HEK293 (cell line): ENCODE measurements around the gene TTL.
"Not testable (repeated sequence)": the region's sequence is repeated elsewhere in the genome, so short reads cannot be mapped to it uniquely, and the experiment has no call there.

Experiments
- CTCF ChIA-PET: fragments of 350-600 bp; formaldehyde crosslinking; extraction: SDS; loops from one replicate; lab custom pipeline; 2021; ENCODE audit warnings: antibody characterized with exemption; lab: Yijun Ruan, JAX
- POLR2A ChIA-PET: fragments of 300-600 bp; formaldehyde crosslinking; extraction: SDS; loops from one replicate; lab custom pipeline; 2020; ENCODE audit warnings: antibody characterized with exemption, inconsistent platforms; lab: Yijun Ruan, JAX
- H3K27ac ChIP-seq: fragments of 200-500 bp; sonication (Bioruptor generic); 2 replicates; pipeline ENCODE4 v1.5.1; 2014; ENCODE audit warnings: low read depth, low read length, control low read depth, inconsistent platforms; ENCODE audit errors: extremely low read depth
- H3K36me3 ChIP-seq, 2 experiments: fragments of 200-500 bp in 1 of 2; sonication (Bioruptor generic) in 1 of 2; 1 replicate in 1 of 2; 2 replicates in 1 of 2; pipeline ENCODE4 v1.5.1; 2014 to 2017; ENCODE audit warnings: inconsistent platforms in 2 of 2, low read length in 2 of 2; ENCODE audit not compliant: control insufficient read depth in 2 of 2, insufficient read depth in 1 of 2
- H3K4me1 ChIP-seq: fragments of 200-500 bp; sonication (Bioruptor generic); 2 replicates; pipeline ENCODE4 v1.5.1; 2014; ENCODE audit warnings: mild to moderate bottlenecking, low read length, inconsistent platforms; ENCODE audit not compliant: control insufficient read depth, insufficient read depth
- H3K4me3 ChIP-seq: 2 replicates; pipeline ENCODE4 v1.5.1; 2011; ENCODE audit warnings: low read depth, mild to moderate bottlenecking, control low read depth, low read length, moderate library complexity
- H3K9me3 ChIP-seq: fragments of 200-500 bp; sonication (Bioruptor generic); 2 replicates; pipeline ENCODE4 v1.5.1; 2014; ENCODE audit warnings: low read depth, low read length, inconsistent platforms; ENCODE audit not compliant: control insufficient read depth, insufficient read depth
- EGR2 ChIP-seq: fragments of 450-650 bp; formaldehyde crosslinking; IDR thresholded peaks from 2 replicates; pipeline ENCODE4 v1.5.1; 2016; ENCODE audit warnings: low read depth, missing biosample characterization, missing genetic modification characterization
- GLIS1 ChIP-seq: fragments of 450-650 bp; formaldehyde crosslinking; IDR thresholded peaks from 2 replicates; pipeline ENCODE4 v1.5.1; 2016; ENCODE audit warnings: missing biosample characterization, missing genetic modification characterization
- GLIS2 ChIP-seq: fragments of 450-650 bp; formaldehyde crosslinking; IDR thresholded peaks from 2 replicates; pipeline ENCODE4 v1.5.1; 2016; ENCODE audit warnings: missing biosample characterization, missing genetic modification characterization
- MZF1 ChIP-seq: fragments of 450-650 bp; formaldehyde crosslinking; IDR thresholded peaks from 2 replicates; pipeline ENCODE4 v1.5.1; 2017; ENCODE audit warnings: missing biosample characterization, missing genetic modification characterization, borderline replicate concordance
- REPIN1 ChIP-seq: fragments of 450-650 bp; formaldehyde crosslinking; IDR thresholded peaks from 2 replicates; pipeline ENCODE4 v1.5.1; 2017; ENCODE audit warnings: missing biosample characterization, missing genetic modification characterization, low read depth
- REST ChIP-seq: fragments of 450-650 bp; formaldehyde crosslinking; IDR thresholded peaks from 2 replicates; pipeline ENCODE4 v1.5.1; 2016; ENCODE audit warnings: missing biosample characterization, missing genetic modification characterization
- ZNF132 ChIP-seq: fragments of 450-650 bp; formaldehyde crosslinking; IDR thresholded peaks from 2 replicates; pipeline ENCODE4 v1.5.1; 2017; ENCODE audit warnings: missing biosample characterization, missing genetic modification characterization, borderline replicate concordance
- ZNF488 ChIP-seq: fragments of 450-650 bp; formaldehyde crosslinking; IDR thresholded peaks from 2 replicates; pipeline ENCODE4 v1.5.1; 2016; ENCODE audit warnings: missing biosample characterization, missing genetic modification characterization
- ZNF560 ChIP-seq: fragments of 450-650 bp; formaldehyde crosslinking; IDR thresholded peaks from 2 replicates; pipeline ENCODE4 v1.5.1; 2017; ENCODE audit warnings: missing biosample characterization, missing genetic modification characterization, borderline replicate concordance
- ZNF571 ChIP-seq: fragments of 450-650 bp; formaldehyde crosslinking; IDR thresholded peaks from 2 replicates; pipeline ENCODE4 v1.5.0; 2017; ENCODE audit warnings: missing biosample characterization, missing genetic modification characterization
- ZNF626 ChIP-seq: fragments of 450-650 bp; sonication (Bioruptor Pico); formaldehyde crosslinking; IDR thresholded peaks from 2 replicates; pipeline ENCODE4 v1.5.1; 2018; ENCODE audit warnings: missing biosample characterization, missing genetic modification characterization, inconsistent platforms
- ZNF670 ChIP-seq: fragments of 450-650 bp; formaldehyde crosslinking; IDR thresholded peaks from 2 replicates; pipeline ENCODE4 v1.5.1; 2016; ENCODE audit warnings: missing biosample characterization, missing genetic modification characterization, low read depth
- ZNF768 ChIP-seq: fragments of 450-650 bp; formaldehyde crosslinking; IDR thresholded peaks from 2 replicates; pipeline ENCODE4 v1.5.1; 2018; ENCODE audit warnings: missing biosample characterization, mild to moderate bottlenecking, missing genetic modification characterization
- ZNF776 ChIP-seq: fragments of 450-650 bp; formaldehyde crosslinking; IDR thresholded peaks from 2 replicates; pipeline ENCODE4 v1.5.0; 2017; ENCODE audit warnings: missing biosample characterization, missing genetic modification characterization, borderline replicate concordance
- ZSCAN16 ChIP-seq: fragments of 450-650 bp; formaldehyde crosslinking; IDR thresholded peaks from 2 replicates; pipeline ENCODE4 v1.5.1; 2016; ENCODE audit warnings: missing biosample characterization, missing genetic modification characterization
- ZSCAN23 ChIP-seq: fragments of 450-650 bp; formaldehyde crosslinking; IDR thresholded peaks from 2 replicates; pipeline ENCODE4 v1.5.1; 2016; ENCODE audit warnings: missing biosample characterization, missing genetic modification characterization
- TF ChIP-seq, protein P1 (sequence below): fragments of 450-650 bp; formaldehyde crosslinking; IDR thresholded peaks from 2 replicates; pipeline ENCODE4 v1.5.1; 2016; ENCODE audit warnings: missing biosample characterization, missing genetic modification characterization, low read depth

The TTL gene

GRCh38 chr2:112548980-112549379 is 67.0 kb downstream of the TTL start (continued):
- no peak for TF ChIP-seq ZNF571 (tag by site-specific recombination)
- no peak for TF ChIP-seq GLIS1 (tag by site-specific recombination)

- ChIA-PET POLR2A (no interaction called here), CTCF (interaction anchor here (0.7 to 1.2 kb wide), 3 partner anchors 9 to 376 kb away, joined by 3 to 6 read pairs (median 3); no protein-coding TSS in a partner anchor)
- H3K36me3 ChIP-seq: peaks cover 68 to 93% of the 10 kb centered on the region in 2 experiments
These were observed 84.1 kb downstream of the TTL start for GRCh38 chr2:112566104-112566503.

GRCh38 chr2:112566508-112566907 is 84.6 kb downstream of the TTL start:
- H3K4me1 ChIP-seq, POLR2A ChIA-PET, H3K4me3 ChIP-seq, H3K9me3 ChIP-seq, H3K27ac ChIP-seq: not testable (repeated sequence)
- CTCF ChIA-PET: interaction anchor here (0.7 to 1.2 kb wide), 2 partner anchors 76 to 375 kb away, joined by 3 to 6 read pairs; no protein-coding TSS in a partner anchor
- H3K36me3 ChIP-seq: peaks cover 64 to 93% of the 10 kb centered on the region in 2 experiments

More at GRCh38 chr2:112566104-112566503, 84.1 kb downstream of the TTL start:
- Histone ChIP-seq H3K9me3 (no peaks in the 10 kb centered on the region), H3K4me3 (no peak overlapping the region)
- TF ChIP-seq REPIN1 (tag by site-specific recombination) (no peak), REST (tag by site-specific recombination) (no peak), ZNF768 (tag by site-specific recombination) (no peak), ZNF670 (tag by site-specific recombination) (no peak), EGR2 (tag by site-specific recombination) (no peak), GLIS2 (tag by site-specific recombination) (no peak), ZNF626 (tag by site-specific recombination) (no peak), ZNF488 (no peak), ZSCAN23 (no peak), MZF1 (no peak), ZSCAN16 (tag by site-specific recombination) (no peak), ZNF132 (no peak), ZNF776 (no peak), ZNF560 (no peak)
- TF ChIP-seq, protein P1, sequence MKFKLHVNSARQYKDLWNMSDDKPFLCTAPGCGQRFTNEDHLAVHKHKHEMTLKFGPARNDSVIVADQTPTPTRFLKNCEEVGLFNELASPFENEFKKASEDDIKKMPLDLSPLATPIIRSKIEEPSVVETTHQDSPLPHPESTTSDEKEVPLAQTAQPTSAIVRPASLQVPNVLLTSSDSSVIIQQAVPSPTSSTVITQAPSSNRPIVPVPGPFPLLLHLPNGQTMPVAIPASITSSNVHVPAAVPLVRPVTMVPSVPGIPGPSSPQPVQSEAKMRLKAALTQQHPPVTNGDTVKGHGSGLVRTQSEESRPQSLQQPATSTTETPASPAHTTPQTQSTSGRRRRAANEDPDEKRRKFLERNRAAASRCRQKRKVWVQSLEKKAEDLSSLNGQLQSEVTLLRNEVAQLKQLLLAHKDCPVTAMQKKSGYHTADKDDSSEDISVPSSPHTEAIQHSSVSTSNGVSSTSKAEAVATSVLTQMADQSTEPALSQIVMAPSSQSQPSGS (tag by site-specific recombination): no peak
- TF ChIP-seq, all 188 proteins: peak for 0
- Histone ChIP-seq H3K27ac (no peak overlapping the region), H3K4me1 (no peaks in the 10 kb centered on the region)
